H1 (cell line): ENCODE measurements around the gene DNAJB13. TPM values are rescaled to one million over a fixed set of nuclear protein-coding genes. Genes with fewer than 3 reads are reported as not detected.

Source experiments
- CTCF ChIA-PET: fragments of 300-600 bp; sonication (Branson Sonifier 250); formaldehyde crosslinking; loops from one replicate; lab custom pipeline; 2021; ENCODE audit not compliant: partially characterized antibody; lab: Charles Lee
- POLR2A ChIA-PET: fragments of 300-600 bp; sonication (Branson Sonifier 250); formaldehyde crosslinking; loops from one replicate; lab custom pipeline; 2021; ENCODE audit warnings: inconsistent platforms; ENCODE audit not compliant: partially characterized antibody; lab: Charles Lee
- DNase-seq, 2 experiments: peaks; one replicate each; pipeline versions ENCODE4 v3.0.0 to v3.0.0-alpha.2; 2010 to 2022; ENCODE audit warnings: low spot score in 2 of 2, low read depth in 1 of 2, mixed read lengths in 1 of 2
- FAIRE-seq: peaks from 2 replicates; lab custom pipeline; 2011; peaks lifted over from hg19 to GRCh38; lab: Jason Lieb, UNC
- H2AFZ ChIP-seq: 2 replicates; pipeline ENCODE4 v1.8.1; 2012; ENCODE audit warnings: low read length, inconsistent platforms
- H2AK5ac ChIP-seq: 2 replicates; pipeline ENCODE4 v1.6.1; 2013; ENCODE audit warnings: low read depth, low read length
- H2BK120ac ChIP-seq: replicated peaks from 2 replicates; pipeline ENCODE3; 2013; ENCODE audit warnings: low read depth, low read length, inconsistent platforms
- H2BK12ac ChIP-seq: 2 replicates; pipeline ENCODE4 v1.6.1; 2013; ENCODE audit warnings: low read depth, low read length
- H2BK15ac ChIP-seq: 2 replicates; pipeline ENCODE4 v1.6.1; 2013; ENCODE audit warnings: low read length
- H2BK20ac ChIP-seq: 2 replicates; pipeline ENCODE4 v1.6.1; 2013; ENCODE audit warnings: low read length
- H2BK5ac ChIP-seq: 2 replicates; pipeline ENCODE4 v1.6.1; 2013; ENCODE audit warnings: low read depth, low read length
- H3K14ac ChIP-seq: 2 replicates; pipeline ENCODE4 v1.6.1; 2013; ENCODE audit warnings: inconsistent platforms; ENCODE audit not compliant: insufficient read length
- H3K18ac ChIP-seq: 2 replicates; pipeline ENCODE4 v1.6.1; 2013; ENCODE audit warnings: low read length; ENCODE audit errors: extremely low read depth
- H3K23ac ChIP-seq: 2 replicates; pipeline ENCODE4 v1.6.1; 2013; ENCODE audit warnings: inconsistent platforms; ENCODE audit not compliant: insufficient read length
- H3K23me2 ChIP-seq: 2 replicates; pipeline ENCODE4 v1.6.1; 2013; ENCODE audit warnings: low read depth, low read length
- H3K27ac ChIP-seq: 2 replicates; pipeline ENCODE4 v1.6.1; 2011; ENCODE audit warnings: low read depth, low read length, inconsistent platforms
- H3K27me3 ChIP-seq, 4 experiments: replicated peaks in 1 of 4; 1 replicate in 1 of 4; 2 replicates in 3 of 4; pipeline versions ENCODE4 v1.6.1 to v1.8.1; 2011 to 2013; ENCODE audit warnings: low read length in 3 of 4, mild to moderate bottlenecking in 3 of 4, inconsistent platforms in 2 of 4, mixed read lengths in 2 of 4, moderate library complexity in 1 of 4; ENCODE audit not compliant: control insufficient read depth in 3 of 4, insufficient read depth in 3 of 4; ENCODE audit errors: extremely low read depth in 1 of 4
- H3K36me3 ChIP-seq, 4 experiments: 2 replicates each; pipeline versions ENCODE4 v1.6.1 to v1.8.1; 2011 to 2013; ENCODE audit warnings: mild to moderate bottlenecking in 4 of 4, low read length in 3 of 4, moderate library complexity in 2 of 4, control low read depth in 1 of 4, inconsistent platforms in 1 of 4; ENCODE audit not compliant: insufficient read depth in 4 of 4, control insufficient read depth in 2 of 4
- H3K4ac ChIP-seq: replicated peaks from 2 replicates; pipeline ENCODE3; 2013; ENCODE audit warnings: low read length, low read depth, mixed read lengths, inconsistent platforms; ENCODE audit not compliant: insufficient read length
- H3K4me1 ChIP-seq, 4 experiments: replicated peaks in 1 of 4; 1 replicate in 1 of 4; 2 replicates in 3 of 4; pipeline versions ENCODE4 v1.6.1 to v1.8.1; 2011 to 2013; ENCODE audit warnings: low read length in 3 of 4, inconsistent platforms in 2 of 4, mixed read lengths in 1 of 4; ENCODE audit not compliant: insufficient read depth in 4 of 4, control insufficient read depth in 3 of 4
- H3K4me2 ChIP-seq, 2 experiments: 2 replicates each; pipeline versions ENCODE4 v1.6.1 to v1.8.1; 2011 to 2013; ENCODE audit warnings: low read depth in 2 of 2, low read length in 2 of 2, control low read depth in 1 of 2, inconsistent platforms in 1 of 2, mild to moderate bottlenecking in 1 of 2; ENCODE audit not compliant: insufficient read depth in 1 of 2
- H3K4me3 ChIP-seq, 4 experiments: fragments of 200-600, 300-600 bp in 1 of 4; sonication (generic), shearing (Covaris generic), sonication (Bioruptor Twin) in 1 of 4; 2 replicates each; pipeline versions ENCODE4 v1.5.1 to v1.8.1; 2011 to 2016; ENCODE audit warnings: low read length in 4 of 4, low read depth in 3 of 4, control low read depth in 2 of 4, inconsistent platforms in 2 of 4, mild to moderate bottlenecking in 2 of 4, mixed read lengths in 1 of 4, moderate library complexity in 1 of 4; ENCODE audit not compliant: insufficient read depth in 2 of 4; ENCODE audit errors: extremely low read depth in 1 of 4
- H3K56ac ChIP-seq: replicated peaks from 2 replicates; pipeline ENCODE3; 2013; ENCODE audit warnings: low read depth, mild to moderate bottlenecking, mixed read lengths, low read length, inconsistent platforms; ENCODE audit not compliant: insufficient read length
- H3K79me1 ChIP-seq: 2 replicates; pipeline ENCODE4 v1.6.1; 2013; ENCODE audit warnings: low read depth, low read length, control low read depth
- H3K79me2 ChIP-seq, 2 experiments: 2 replicates each; pipeline versions ENCODE4 v1.6.1 to v1.8.1; 2012 to 2013; ENCODE audit warnings: low read length in 2 of 2, mild to moderate bottlenecking in 2 of 2, inconsistent platforms in 1 of 2; ENCODE audit not compliant: insufficient read depth in 2 of 2, control insufficient read depth in 1 of 2
- H3K9ac ChIP-seq, 4 experiments: replicated peaks in 1 of 4; 1 replicate in 1 of 4; 2 replicates in 3 of 4; pipeline versions ENCODE4 v1.6.1 to v1.8.1; 2011 to 2013; ENCODE audit warnings: low read depth in 3 of 4, low read length in 3 of 4, control low read depth in 2 of 4, mild to moderate bottlenecking in 2 of 4, moderate library complexity in 2 of 4, inconsistent platforms in 1 of 4; ENCODE audit errors: extremely low read depth in 1 of 4
- H3K9me3 ChIP-seq, 2 experiments: 2 replicates each; pipeline versions ENCODE4 v1.6.1 to v1.8.1; 2012 to 2013; ENCODE audit warnings: mild to moderate bottlenecking in 2 of 2, moderate library complexity in 2 of 2, control low read depth in 1 of 2, inconsistent platforms in 1 of 2, low read depth in 1 of 2, low read length in 1 of 2, mixed read lengths in 1 of 2; ENCODE audit not compliant: insufficient read depth in 2 of 2
- H4K20me1 ChIP-seq, 2 experiments: replicated peaks in 1 of 2; 2 replicates each; pipeline versions ENCODE3 to v1.8.1; 2011 to 2013; ENCODE audit warnings: inconsistent platforms in 2 of 2, low read length in 2 of 2, mild to moderate bottlenecking in 1 of 2; ENCODE audit not compliant: insufficient read depth in 2 of 2, control insufficient read depth in 1 of 2
- H4K5ac ChIP-seq: 2 replicates; pipeline ENCODE4 v1.6.1; 2013; ENCODE audit warnings: low read length, low read depth, mixed read lengths, inconsistent platforms; ENCODE audit not compliant: insufficient read length
- H4K8ac ChIP-seq: 2 replicates; pipeline ENCODE4 v1.8.0; 2013; ENCODE audit warnings: mild to moderate bottlenecking, moderate library complexity, low read length, inconsistent platforms; ENCODE audit not compliant: insufficient read depth; ENCODE audit errors: extremely low read depth
- H4K91ac ChIP-seq: replicated peaks from 2 replicates; pipeline ENCODE3; 2013; ENCODE audit warnings: low read length, mixed read lengths, inconsistent platforms; ENCODE audit not compliant: insufficient read length
- CTBP2 ChIP-seq: IDR thresholded peaks from 2 replicates; pipeline ENCODE4 v1.7.0; 2011; ENCODE audit warnings: borderline replicate concordance, mild to moderate bottlenecking, moderate library complexity, mixed read lengths, low read length; ENCODE audit not compliant: insufficient read depth, insufficient read length
- GTF2F1 ChIP-seq: IDR thresholded peaks from 2 replicates; pipeline ENCODE4 v1.6.1; 2012; ENCODE audit warnings: low read depth, low read length, improper control_type of control experiment, borderline replicate concordance
- HDAC2 ChIP-seq, 2 experiments: fragments of 300-600 bp in 1 of 2; sonication (generic) in 1 of 2; IDR thresholded peaks; 2 replicates each; pipeline ENCODE4 v1.6.1; 2011 to 2012; ENCODE audit warnings: low read depth in 2 of 2, low read length in 2 of 2, mild to moderate bottlenecking in 2 of 2, moderate library complexity in 2 of 2, borderline replicate concordance in 1 of 2, inconsistent platforms in 1 of 2
- KDM1A ChIP-seq: fragments of 200-600, 300-600 bp; sonication (generic); IDR thresholded peaks from 2 replicates; pipeline ENCODE4 v1.7.1; 2016; ENCODE audit warnings: mild to moderate bottlenecking, low read length, borderline replicate concordance
- POLR2AphosphoS5 ChIP-seq: IDR thresholded peaks from 2 replicates; pipeline ENCODE4 v1.6.1; 2011; ENCODE audit warnings: low read depth, low read length
- POU5F1 ChIP-seq: IDR thresholded peaks from 2 replicates; pipeline ENCODE4 v1.6.1; 2011; ENCODE audit warnings: low read depth, mild to moderate bottlenecking, low read length, moderate library complexity
- SIRT6 ChIP-seq: IDR thresholded peaks from one replicate; pipeline ENCODE4 v1.7.1; 2012; ENCODE audit warnings: low read length, inconsistent platforms
- TAF1 ChIP-seq: IDR thresholded peaks from 2 replicates; pipeline ENCODE4 v1.6.1; 2011; ENCODE audit warnings: mild to moderate bottlenecking, low read depth, low read length
- TBP ChIP-seq: IDR thresholded peaks from 2 replicates; pipeline ENCODE4 v1.6.1; 2011; ENCODE audit warnings: low read depth, low read length, improper control_type of control experiment
- WGBS, 2 experiments: shearing (Covaris generic) in 1 of 2; methylation state at CpG; one replicate each; pipeline versions ENCODE4 v1.1.6 to v1.1.7; 2013 to 2015; ENCODE audit warnings: low lambda C conversion rate in 2 of 2, mixed read lengths in 2 of 2, inconsistent platforms in 1 of 2, low coverage in 1 of 2, missing lambda C conversion rate in 1 of 2; ENCODE audit not compliant: insufficient replicate concordance in 2 of 2, insufficient coverage in 1 of 2, insufficient read length in 1 of 2; ENCODE audit errors: extremely low coverage in 1 of 2, missing lambda C conversion rate in 1 of 2; 5-methylcytosine and 5-hydroxymethylcytosine counted together
- polyA plus RNA-seq, 7 experiments: library from polyadenylated mRNA; depleted of rRNA in 3 of 7; stranded (reverse) in 5 of 7; unstranded in 2 of 7; fragments of >200 nt in 5 of 7; fragments of 200-250 nt in 2 of 7; gene quantifications; 1 replicate in 5 of 7; 2 replicates in 1 of 7; 4 replicates in 1 of 7; pipeline versions ENCODE4 v1.2.1 to v1.2.3, GENCODE V29; 2011 to 2013; ENCODE audit warnings: missing spikeins in 2 of 7, mixed read lengths in 2 of 7
- total RNA-seq: library from RNA; stranded (reverse); fragmentation: NEBNext Ultra II Directional; extraction: Animal tissue kit (Norgen Biotek cat#: 25700); gene quantifications from 2 replicates; pipeline ENCODE4 v1.2.1, GENCODE V29; 2021
- TF ChIP-seq, protein P1 (sequence below): IDR thresholded peaks from 2 replicates; pipeline ENCODE4 v1.6.1; 2012; ENCODE audit warnings: low read length, inconsistent platforms

Gene DNAJB13
- total and polyA plus RNA-seq, 2 of the 8 experiments (the other 6 are each of a cell fraction or from before 2014, with no cell fraction given) = 0.27 TPM; not detected in 1

DNA sequence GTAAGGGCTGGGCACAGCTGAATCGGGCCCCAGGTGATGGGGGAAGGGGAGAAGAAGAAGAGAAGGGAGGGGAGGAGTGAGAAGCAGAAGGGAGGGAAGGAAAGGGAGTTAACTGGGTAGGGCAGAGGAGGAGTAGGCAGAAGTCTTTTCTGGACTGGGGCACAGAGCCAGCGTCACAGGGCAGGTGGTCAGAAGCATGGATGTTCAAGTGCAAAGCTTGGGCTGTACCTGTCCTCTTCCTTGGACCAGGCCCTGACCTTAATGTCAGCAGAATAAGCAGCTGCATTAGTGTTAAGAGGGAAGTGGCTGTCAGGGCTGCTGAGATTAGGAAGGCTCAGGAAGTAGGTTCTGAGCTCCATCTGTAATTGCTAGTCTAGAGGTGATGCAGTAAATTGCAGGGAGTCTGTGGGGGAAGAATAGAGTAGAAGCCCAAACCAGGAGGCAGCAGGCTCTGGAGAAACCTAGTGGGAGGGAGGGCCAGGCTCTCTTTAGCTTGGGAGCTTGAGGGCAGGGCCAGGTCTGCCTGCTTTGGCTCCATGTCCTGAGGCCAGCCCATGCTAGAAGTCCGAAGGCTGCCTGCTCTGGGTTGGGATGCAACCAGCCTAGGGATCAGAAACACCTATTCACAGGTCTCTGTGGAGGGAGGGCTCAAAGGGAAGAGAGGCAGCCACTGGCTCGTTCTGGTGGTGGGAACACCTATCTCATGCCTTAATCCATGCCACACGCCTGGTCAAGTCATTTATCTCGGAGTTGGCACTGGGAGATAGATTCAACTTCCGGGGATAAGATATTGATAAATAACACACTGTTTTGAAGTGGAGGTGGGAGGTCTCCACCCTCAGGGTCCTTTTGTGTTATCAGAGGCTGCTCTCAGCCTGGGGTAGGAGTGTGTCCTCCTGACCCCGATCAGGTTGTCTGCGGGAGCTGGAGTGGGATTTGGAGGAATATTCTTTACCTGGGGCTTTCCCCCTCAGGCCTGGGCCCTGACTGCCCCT, 59.8 kb downstream of the DNAJB13 start:
- no peak overlapping the region for H3K14ac ChIP-seq
- no peak for FAIRE-seq
- no peak overlapping the region for H4K5ac ChIP-seq
- H3K4ac ChIP-seq = no peak overlapping the region
- no peak overlapping the region for H3K9ac ChIP-seq
- H2AK5ac ChIP-seq = no peak overlapping the region
- no peak overlapping the region for H4K91ac ChIP-seq
- no peaks in the 10 kb centered on the region; the same call in 1 of the 2 replicates for H3K79me1 ChIP-seq
- H3K4me3 ChIP-seq = no peak overlapping the region
- H3K27ac ChIP-seq = no peak overlapping the region
- no peaks in the 10 kb centered on the region for H3K4me1 ChIP-seq
- no peaks in the 10 kb centered on the region for H3K23me2 ChIP-seq
- WGBS, 2 experiments = 96% methylated on average over 9 of the region's 9 CpGs; no CpG with 5 or more reads in 1 of the 2 experiments
- ChIA-PET POLR2A (no interaction called here), CTCF (interaction anchor here (0.6 kb wide), 1 partner anchor 16 kb away, joined by 4 read pairs; no protein-coding TSS in a partner anchor)
- H2BK120ac ChIP-seq = no peak overlapping the region
- H4K8ac ChIP-seq = no peak overlapping the region; the same call in 1 of the 2 replicates
- H2BK12ac ChIP-seq = no peak overlapping the region
- no peak overlapping the region for H3K23ac ChIP-seq
- no peak overlapping the region for H2BK15ac ChIP-seq
- no peak overlapping the region for H2BK5ac ChIP-seq
- H4K20me1 ChIP-seq = peaks cover 0 to 3% of the 10 kb centered on the region in 2 experiments
- H3K4me2 ChIP-seq = no peak overlapping the region
- DNase-seq = no peak
- no peak overlapping the region for H2BK20ac ChIP-seq
- no peak overlapping the region for H3K56ac ChIP-seq
- 0 out of 2 replicates have a peak overlapping the region, but pooled peaks have one; percentile 24 for H3K18ac ChIP-seq
- no peaks in the 10 kb centered on the region for H3K36me3 ChIP-seq
- no peaks in the 10 kb centered on the region for H3K9me3 ChIP-seq
- H3K79me2 ChIP-seq = no peaks in the 10 kb centered on the region
- H2AFZ ChIP-seq = no peak overlapping the region
- no peaks in the 10 kb centered on the region for H3K27me3 ChIP-seq
- no peak for TF ChIP-seq SIRT6
- no peak for TF ChIP-seq GTF2F1
- no peak for TF ChIP-seq POU5F1
- no peak for TF ChIP-seq TAF1
- TF ChIP-seq TBP = no peak
- TF ChIP-seq, protein P1, sequence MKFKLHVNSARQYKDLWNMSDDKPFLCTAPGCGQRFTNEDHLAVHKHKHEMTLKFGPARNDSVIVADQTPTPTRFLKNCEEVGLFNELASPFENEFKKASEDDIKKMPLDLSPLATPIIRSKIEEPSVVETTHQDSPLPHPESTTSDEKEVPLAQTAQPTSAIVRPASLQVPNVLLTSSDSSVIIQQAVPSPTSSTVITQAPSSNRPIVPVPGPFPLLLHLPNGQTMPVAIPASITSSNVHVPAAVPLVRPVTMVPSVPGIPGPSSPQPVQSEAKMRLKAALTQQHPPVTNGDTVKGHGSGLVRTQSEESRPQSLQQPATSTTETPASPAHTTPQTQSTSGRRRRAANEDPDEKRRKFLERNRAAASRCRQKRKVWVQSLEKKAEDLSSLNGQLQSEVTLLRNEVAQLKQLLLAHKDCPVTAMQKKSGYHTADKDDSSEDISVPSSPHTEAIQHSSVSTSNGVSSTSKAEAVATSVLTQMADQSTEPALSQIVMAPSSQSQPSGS = no peak
- TF ChIP-seq CTBP2 = no peak
- TF ChIP-seq KDM1A = no peak
- TF ChIP-seq HDAC2 (IDR thresholded peaks at IDR 0.05; ENCODE audit: borderline replicate concordance in 1 of 2, low read depth in 2 of 2, low read length in 2 of 2) = no peak
- no peak for TF ChIP-seq POLR2AphosphoS5
